ENCODE data around the gene TMA7.

GRCh38 chr3:48456456-48456855 lies 16.4 kb downstream of the TMA7 start:
- TF ChIP-seq POLR2A (IDR thresholded peaks at IDR 0.05): no peak
- TF ChIP-seq CTCF (IDR thresholded peaks at IDR 0.05): no peak
